HEK293 (cell line): ENCODE data around the gene CHMP1A.

ENCODE experiments used
- CTCF ChIA-PET: fragments of 350-600 bp; formaldehyde crosslinking; extraction: SDS; loops from one replicate; lab custom pipeline; 2021; ENCODE audit warnings: antibody characterized with exemption; lab: Yijun Ruan, JAX
- POLR2A ChIA-PET: fragments of 300-600 bp; formaldehyde crosslinking; extraction: SDS; loops from one replicate; lab custom pipeline; 2020; ENCODE audit warnings: antibody characterized with exemption, inconsistent platforms; lab: Yijun Ruan, JAX
- H3K27ac ChIP-seq: fragments of 200-500 bp; sonication (Bioruptor generic); 2 replicates; pipeline ENCODE4 v1.5.1; 2014; ENCODE audit warnings: low read depth, low read length, control low read depth, inconsistent platforms; ENCODE audit errors: extremely low read depth
- H3K36me3 ChIP-seq, 2 experiments: fragments of 200-500 bp in 1 of 2; sonication (Bioruptor generic) in 1 of 2; 1 replicate in 1 of 2; 2 replicates in 1 of 2; pipeline ENCODE4 v1.5.1; 2014 to 2017; ENCODE audit warnings: inconsistent platforms in 2 of 2, low read length in 2 of 2; ENCODE audit not compliant: control insufficient read depth in 2 of 2, insufficient read depth in 1 of 2
- H3K4me1 ChIP-seq: fragments of 200-500 bp; sonication (Bioruptor generic); 2 replicates; pipeline ENCODE4 v1.5.1; 2014; ENCODE audit warnings: mild to moderate bottlenecking, low read length, inconsistent platforms; ENCODE audit not compliant: control insufficient read depth, insufficient read depth
- H3K4me3 ChIP-seq: 2 replicates; pipeline ENCODE4 v1.5.1; 2011; ENCODE audit warnings: low read depth, mild to moderate bottlenecking, control low read depth, low read length, moderate library complexity
- H3K9me3 ChIP-seq: fragments of 200-500 bp; sonication (Bioruptor generic); 2 replicates; pipeline ENCODE4 v1.5.1; 2014; ENCODE audit warnings: low read depth, low read length, inconsistent platforms; ENCODE audit not compliant: control insufficient read depth, insufficient read depth
- GLIS2 ChIP-seq: fragments of 450-650 bp; formaldehyde crosslinking; IDR thresholded peaks from 2 replicates; pipeline ENCODE4 v1.5.1; 2016; ENCODE audit warnings: missing biosample characterization, missing genetic modification characterization
- HOXC10 ChIP-seq: sonication (generic); formaldehyde crosslinking; IDR thresholded peaks from 2 replicates; pipeline ENCODE4 v1.8.1; 2023; ENCODE audit warnings: mild to moderate bottlenecking, missing genetic modification reagents
- SCRT1 ChIP-seq: fragments of 450-650 bp; formaldehyde crosslinking; IDR thresholded peaks from 2 replicates; pipeline ENCODE4 v1.5.1; 2016; ENCODE audit warnings: missing biosample characterization, missing genetic modification characterization, borderline replicate concordance
- ZBTB48 ChIP-seq: fragments of 450-650 bp; formaldehyde crosslinking; IDR thresholded peaks from 2 replicates; pipeline ENCODE4 v1.5.1; 2016; ENCODE audit warnings: missing biosample characterization, missing genetic modification characterization
- ZNF148 ChIP-seq: fragments of 450-650 bp; formaldehyde crosslinking; IDR thresholded peaks from 2 replicates; pipeline ENCODE4 v1.5.0; 2017; ENCODE audit warnings: missing biosample characterization, missing genetic modification characterization, borderline replicate concordance
- ZNF26 ChIP-seq: fragments of 450-650 bp; formaldehyde crosslinking; IDR thresholded peaks from 2 replicates; pipeline ENCODE4 v1.5.1; 2016; ENCODE audit warnings: missing biosample characterization, missing genetic modification characterization
- ZNF266 ChIP-seq: fragments of 450-650 bp; formaldehyde crosslinking; IDR thresholded peaks from 2 replicates; pipeline ENCODE4 v1.5.1; 2016; ENCODE audit warnings: missing biosample characterization, missing genetic modification characterization, low read depth
- ZNF350 ChIP-seq: fragments of 450-650 bp; formaldehyde crosslinking; IDR thresholded peaks from 2 replicates; pipeline ENCODE4 v1.5.0; 2017; ENCODE audit warnings: missing biosample characterization, mild to moderate bottlenecking, missing genetic modification characterization
- ZNF366 ChIP-seq: fragments of 450-650 bp; formaldehyde crosslinking; conservative IDR thresholded peaks from 2 replicates; pipeline ENCODE4 v1.5.1; 2016; ENCODE audit warnings: missing biosample characterization, missing genetic modification characterization
- ZNF558 ChIP-seq: fragments of 450-650 bp; formaldehyde crosslinking; IDR thresholded peaks from 2 replicates; pipeline ENCODE4 v1.5.1; 2016; ENCODE audit warnings: missing biosample characterization, missing genetic modification characterization
- ZNF571 ChIP-seq: fragments of 450-650 bp; formaldehyde crosslinking; IDR thresholded peaks from 2 replicates; pipeline ENCODE4 v1.5.0; 2017; ENCODE audit warnings: missing biosample characterization, missing genetic modification characterization
- ZNF610 ChIP-seq: fragments of 450-650 bp; formaldehyde crosslinking; IDR thresholded peaks from 2 replicates; pipeline ENCODE4 v1.5.1; 2016; ENCODE audit warnings: missing biosample characterization, missing genetic modification characterization, borderline replicate concordance
- ZNF626 ChIP-seq: fragments of 450-650 bp; sonication (Bioruptor Pico); formaldehyde crosslinking; IDR thresholded peaks from 2 replicates; pipeline ENCODE4 v1.5.1; 2018; ENCODE audit warnings: missing biosample characterization, missing genetic modification characterization, inconsistent platforms
- ZNF837 ChIP-seq: fragments of 450-650 bp; formaldehyde crosslinking; IDR thresholded peaks from 2 replicates; pipeline ENCODE4 v1.5.1; 2016; ENCODE audit warnings: missing biosample characterization, missing genetic modification characterization
- TF ChIP-seq, protein P1 (sequence below): fragments of 450-650 bp; formaldehyde crosslinking; IDR thresholded peaks from 2 replicates; pipeline ENCODE4; 2016; ENCODE audit warnings: missing biosample characterization, missing genetic modification characterization
- TF ChIP-seq, protein P2 (sequence below): fragments of 450-650 bp; formaldehyde crosslinking; IDR thresholded peaks from 2 replicates; pipeline ENCODE4 v1.5.1; 2017; ENCODE audit warnings: missing biosample characterization, missing genetic modification characterization
- TF ChIP-seq, protein P3 (sequence below): fragments of 450-650 bp; formaldehyde crosslinking; IDR thresholded peaks from 2 replicates; pipeline ENCODE4 v1.5.1; 2016; ENCODE audit warnings: missing biosample characterization, missing genetic modification characterization
- TF ChIP-seq, protein P4 (sequence below): fragments of 450-650 bp; formaldehyde crosslinking; IDR thresholded peaks from 2 replicates; pipeline ENCODE4 v1.5.1; 2016; ENCODE audit warnings: missing biosample characterization, missing genetic modification characterization

Gene CHMP1A

DNA sequence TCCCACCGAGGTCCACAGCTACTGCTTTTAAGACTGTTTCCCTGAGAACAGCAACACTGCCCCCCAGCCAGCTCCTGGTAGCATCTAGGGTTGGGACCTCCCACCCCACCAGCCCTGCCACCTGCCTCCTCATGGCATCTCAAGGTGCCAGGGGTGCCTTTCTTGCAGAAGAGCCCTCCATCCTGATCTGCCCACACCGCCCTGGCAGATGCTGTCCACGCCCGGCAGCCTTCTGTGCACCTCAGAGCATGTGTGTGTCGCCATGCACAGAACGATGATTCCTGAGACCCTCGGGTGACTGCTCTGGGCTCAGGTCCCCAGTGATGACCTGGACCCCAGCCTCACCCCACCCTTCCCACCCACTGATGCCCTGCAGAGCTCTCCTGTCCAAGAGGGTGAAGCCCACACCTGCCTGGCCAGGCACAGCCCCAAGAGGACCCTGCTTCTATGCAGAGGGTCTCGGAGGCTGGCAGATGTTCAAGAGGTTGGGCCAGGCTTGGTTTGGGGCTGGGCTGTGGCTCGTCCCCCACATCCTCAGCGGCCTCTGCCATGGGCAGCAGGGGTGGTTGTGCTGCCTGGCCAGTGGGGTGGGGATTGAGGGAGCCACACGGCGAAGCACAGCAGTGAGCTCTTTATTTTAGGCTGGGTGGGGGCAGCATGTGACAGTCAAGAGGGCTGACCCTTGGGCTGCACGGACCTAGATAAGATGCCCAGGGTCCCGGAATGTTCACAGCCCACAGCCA lies 49.2 kb upstream of the CHMP1A start:
- TF ChIP-seq ZNF148 (tag by site-specific recombination) (no peak), GLIS2 (peak; percentile 23), ZNF558 (tag by site-specific recombination) (no peak), ZBTB48 (tag by site-specific recombination) (peak; percentile 12; the same call in 1 of the 2 replicates)
- TF ChIP-seq, protein P1, sequence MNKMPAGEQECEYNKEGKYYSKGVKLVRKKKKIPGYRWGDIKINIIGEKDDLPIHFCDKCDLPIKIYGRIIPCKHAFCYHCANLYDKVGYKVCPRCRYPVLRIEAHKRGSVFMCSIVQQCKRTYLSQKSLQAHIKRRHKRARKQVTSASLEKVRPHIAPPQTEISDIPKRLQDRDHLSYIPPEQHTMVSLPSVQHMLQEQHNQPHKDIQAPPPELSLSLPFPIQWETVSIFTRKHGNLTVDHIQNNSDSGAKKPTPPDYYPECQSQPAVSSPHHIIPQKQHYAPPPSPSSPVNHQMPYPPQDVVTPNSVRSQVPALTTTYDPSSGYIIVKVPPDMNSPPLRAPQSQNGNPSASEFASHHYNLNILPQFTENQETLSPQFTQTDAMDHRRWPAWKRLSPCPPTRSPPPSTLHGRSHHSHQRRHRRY (tag by site-specific recombination) = no peak
- TF ChIP-seq, all 188 proteins: peak for 2
- Histone ChIP-seq H3K4me3 (no peak overlapping the region), H3K4me1 (no peaks in the 10 kb centered on the region; the same call in 1 of the 2 replicates), H3K9me3 (no peaks in the 10 kb centered on the region), H3K36me3 (no peaks in the 10 kb centered on the region), H3K27ac (no peak overlapping the region)
- ChIA-PET POLR2A (interaction anchor here (0.6 to 2.1 kb wide), 16 partner anchors 9 to 459 kb away, joined by 3 to 10 read pairs (median 4); partner anchors contain the start of genes CDK10, TCF25 and VPS9D1), CTCF (interaction anchor here (0.6 to 2.5 kb wide), 23 partner anchors 9 to 319 kb away, joined by 3 to 23 read pairs (median 5); partner anchors contain the start of gene VPS9D1)

GRCh38 chr16:89705006-89705405 lies 47.5 kb upstream of the CHMP1A start:
- ChIA-PET POLR2A (interaction anchor here (1.6 to 2.1 kb wide), 2 partner anchors 37 to 65 kb away, joined by 3 to 10 read pairs; no protein-coding TSS in a partner anchor), CTCF (interaction anchor here (0.6 to 2.5 kb wide), 12 partner anchors 11 to 295 kb away, joined by 3 to 23 read pairs (median 4); no protein-coding TSS in a partner anchor)
- TF ChIP-seq, protein P2, sequence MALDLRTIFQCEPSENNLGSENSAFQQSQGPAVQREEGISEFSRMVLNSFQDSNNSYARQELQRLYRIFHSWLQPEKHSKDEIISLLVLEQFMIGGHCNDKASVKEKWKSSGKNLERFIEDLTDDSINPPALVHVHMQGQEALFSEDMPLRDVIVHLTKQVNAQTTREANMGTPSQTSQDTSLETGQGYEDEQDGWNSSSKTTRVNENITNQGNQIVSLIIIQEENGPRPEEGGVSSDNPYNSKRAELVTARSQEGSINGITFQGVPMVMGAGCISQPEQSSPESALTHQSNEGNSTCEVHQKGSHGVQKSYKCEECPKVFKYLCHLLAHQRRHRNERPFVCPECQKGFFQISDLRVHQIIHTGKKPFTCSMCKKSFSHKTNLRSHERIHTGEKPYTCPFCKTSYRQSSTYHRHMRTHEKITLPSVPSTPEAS (tag by site-specific recombination) = no peak
- TF ChIP-seq SCRT1 (tag by site-specific recombination) (no peak), ZNF837 (tag by site-specific recombination) (no peak), ZNF366 (tag by site-specific recombination) (no peak), ZNF266 (tag by site-specific recombination) (no peak), ZNF571 (tag by site-specific recombination) (no peak), ZNF626 (no peak), ZNF350 (tag by site-specific recombination) (no peak), HOXC10 (no peak), ZNF26 (tag by site-specific recombination) (no peak), ZNF610 (tag by site-specific recombination) (no peak)
- TF ChIP-seq, protein P3, sequence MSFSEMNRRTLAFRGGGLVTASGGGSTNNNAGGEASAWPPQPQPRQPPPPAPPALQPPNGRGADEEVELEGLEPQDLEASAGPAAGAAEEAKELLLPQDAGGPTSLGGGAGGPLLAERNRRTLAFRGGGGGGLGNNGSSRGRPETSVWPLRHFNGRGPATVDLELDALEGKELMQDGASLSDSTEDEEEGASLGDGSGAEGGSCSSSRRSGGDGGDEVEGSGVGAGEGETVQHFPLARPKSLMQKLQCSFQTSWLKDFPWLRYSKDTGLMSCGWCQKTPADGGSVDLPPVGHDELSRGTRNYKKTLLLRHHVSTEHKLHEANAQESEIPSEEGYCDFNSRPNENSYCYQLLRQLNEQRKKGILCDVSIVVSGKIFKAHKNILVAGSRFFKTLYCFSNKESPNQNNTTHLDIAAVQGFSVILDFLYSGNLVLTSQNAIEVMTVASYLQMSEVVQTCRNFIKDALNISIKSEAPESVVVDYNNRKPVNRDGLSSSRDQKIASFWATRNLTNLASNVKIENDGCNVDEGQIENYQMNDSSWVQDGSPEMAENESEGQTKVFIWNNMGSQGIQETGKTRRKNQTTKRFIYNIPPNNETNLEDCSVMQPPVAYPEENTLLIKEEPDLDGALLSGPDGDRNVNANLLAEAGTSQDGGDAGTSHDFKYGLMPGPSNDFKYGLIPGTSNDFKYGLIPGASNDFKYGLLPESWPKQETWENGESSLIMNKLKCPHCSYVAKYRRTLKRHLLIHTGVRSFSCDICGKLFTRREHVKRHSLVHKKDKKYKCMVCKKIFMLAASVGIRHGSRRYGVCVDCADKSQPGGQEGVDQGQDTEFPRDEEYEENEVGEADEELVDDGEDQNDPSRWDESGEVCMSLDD (tag by site-specific recombination) = no peak
- TF ChIP-seq, protein P4, sequence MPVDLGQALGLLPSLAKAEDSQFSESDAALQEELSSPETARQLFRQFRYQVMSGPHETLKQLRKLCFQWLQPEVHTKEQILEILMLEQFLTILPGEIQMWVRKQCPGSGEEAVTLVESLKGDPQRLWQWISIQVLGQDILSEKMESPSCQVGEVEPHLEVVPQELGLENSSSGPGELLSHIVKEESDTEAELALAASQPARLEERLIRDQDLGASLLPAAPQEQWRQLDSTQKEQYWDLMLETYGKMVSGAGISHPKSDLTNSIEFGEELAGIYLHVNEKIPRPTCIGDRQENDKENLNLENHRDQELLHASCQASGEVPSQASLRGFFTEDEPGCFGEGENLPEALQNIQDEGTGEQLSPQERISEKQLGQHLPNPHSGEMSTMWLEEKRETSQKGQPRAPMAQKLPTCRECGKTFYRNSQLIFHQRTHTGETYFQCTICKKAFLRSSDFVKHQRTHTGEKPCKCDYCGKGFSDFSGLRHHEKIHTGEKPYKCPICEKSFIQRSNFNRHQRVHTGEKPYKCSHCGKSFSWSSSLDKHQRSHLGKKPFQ (tag by site-specific recombination) = no peak

More at GRCh38 chr16:89705006-89705405, 47.5 kb upstream of the CHMP1A start:
- Histone ChIP-seq H3K4me1 (peaks cover 5% of the 10 kb centered on the region), H3K9me3 (no peaks in the 10 kb centered on the region), H3K27ac (no peak overlapping the region), H3K36me3 (no peaks in the 10 kb centered on the region), H3K4me3 (no peak overlapping the region)
